H1 (cell line): ENCODE data around the gene APOM. TPM values are rescaled to one million over a fixed set of nuclear protein-coding genes. Genes with fewer than 3 reads are reported as not detected.

Experiments
- CHD7 ChIP-seq: fragments of 300-600 bp; sonication (generic); IDR thresholded peaks from 2 replicates; pipeline ENCODE4 v1.7.1; 2012; ENCODE audit warnings: low read length, moderate library complexity, mild to moderate bottlenecking, inconsistent platforms; ENCODE audit not compliant: insufficient replicate concordance
- EZH2 ChIP-seq: fragments of 200-600 bp; sonication (generic); IDR thresholded peaks from 2 replicates; pipeline ENCODE4 v1.7.1; 2012; ENCODE audit warnings: low read depth, mild to moderate bottlenecking, moderate library complexity, low read length, inconsistent platforms; ENCODE audit not compliant: severe bottlenecking
- KDM1A ChIP-seq: fragments of 200-600, 300-600 bp; sonication (generic); IDR thresholded peaks from 2 replicates; pipeline ENCODE4 v1.7.1; 2016; ENCODE audit warnings: mild to moderate bottlenecking, low read length, borderline replicate concordance
- KDM4A ChIP-seq: IDR thresholded peaks from one replicate; pipeline ENCODE4 v1.7.1; 2012; ENCODE audit warnings: low read depth, mild to moderate bottlenecking, moderate library complexity, low read length, inconsistent platforms; ENCODE audit not compliant: severe bottlenecking
- POLR2AphosphoS5 ChIP-seq: IDR thresholded peaks from 2 replicates; pipeline ENCODE4 v1.6.1; 2011; ENCODE audit warnings: low read depth, low read length
- RBBP5 ChIP-seq: IDR thresholded peaks from 2 replicates; pipeline ENCODE4 v1.7.1; 2012; ENCODE audit warnings: low read depth, mild to moderate bottlenecking, inconsistent platforms, low read length, moderate library complexity, borderline replicate concordance
- SIRT6 ChIP-seq: IDR thresholded peaks from one replicate; pipeline ENCODE4 v1.7.1; 2012; ENCODE audit warnings: low read length, inconsistent platforms
- SUZ12 ChIP-seq: fragments of 200-600 bp; sonication (generic); IDR thresholded peaks from 2 replicates; pipeline ENCODE4 v1.6.1; 2012; ENCODE audit warnings: mild to moderate bottlenecking, inconsistent platforms, low read length, moderate library complexity, mixed read lengths
- polyA plus RNA-seq, 7 experiments: library from polyadenylated mRNA; depleted of rRNA in 3 of 7; stranded (reverse) in 5 of 7; unstranded in 2 of 7; fragments of >200 nt in 5 of 7; fragments of 200-250 nt in 2 of 7; gene quantifications; 1 replicate in 5 of 7; 2 replicates in 1 of 7; 4 replicates in 1 of 7; pipeline versions ENCODE4 v1.2.1 to v1.2.3, GENCODE V29; 2011 to 2013; ENCODE audit warnings: missing spikeins in 2 of 7, mixed read lengths in 2 of 7
- total RNA-seq: library from RNA; stranded (reverse); fragmentation: NEBNext Ultra II Directional; extraction: Animal tissue kit (Norgen Biotek cat#: 25700); gene quantifications from 2 replicates; pipeline ENCODE4 v1.2.1, GENCODE V29; 2021

The APOM gene
- total and polyA plus RNA-seq, 2 of the 8 experiments (the other 6 are each of a cell fraction or from before 2014, with no cell fraction given), result 3.4 to 12.0 TPM

- TF ChIP-seq CHD7, result no peak
- no peak for TF ChIP-seq KDM1A
- TF ChIP-seq SIRT6, result no peak
- TF ChIP-seq RBBP5, result 0 out of 2 replicates have a peak, but pooled peaks have one; percentile 56
- TF ChIP-seq POLR2AphosphoS5, result no peak
- TF ChIP-seq SUZ12, result peak; percentile 20; the same call in 1 of the 2 replicates
- TF ChIP-seq EZH2, result peak; percentile 52
- TF ChIP-seq KDM4A, result peak; percentile 56
These were observed 25.5 kb downstream of the APOM start (continued) for GRCh38 chr6:31681135-31681671.
